GM12873 (cell line): ENCODE measurements around the gene PTPN1.

Experiments used
- TF ChIP-seq, protein P1 (sequence below): IDR thresholded peaks from 2 replicates; pipeline ENCODE4 v1.5.1; 2012; ENCODE audit warnings: low read depth, mild to moderate bottlenecking, moderate library complexity, low read length, control low read depth; ENCODE audit not compliant: insufficient read depth; ENCODE audit errors: missing control alignments

The PTPN1 gene

DNA sequence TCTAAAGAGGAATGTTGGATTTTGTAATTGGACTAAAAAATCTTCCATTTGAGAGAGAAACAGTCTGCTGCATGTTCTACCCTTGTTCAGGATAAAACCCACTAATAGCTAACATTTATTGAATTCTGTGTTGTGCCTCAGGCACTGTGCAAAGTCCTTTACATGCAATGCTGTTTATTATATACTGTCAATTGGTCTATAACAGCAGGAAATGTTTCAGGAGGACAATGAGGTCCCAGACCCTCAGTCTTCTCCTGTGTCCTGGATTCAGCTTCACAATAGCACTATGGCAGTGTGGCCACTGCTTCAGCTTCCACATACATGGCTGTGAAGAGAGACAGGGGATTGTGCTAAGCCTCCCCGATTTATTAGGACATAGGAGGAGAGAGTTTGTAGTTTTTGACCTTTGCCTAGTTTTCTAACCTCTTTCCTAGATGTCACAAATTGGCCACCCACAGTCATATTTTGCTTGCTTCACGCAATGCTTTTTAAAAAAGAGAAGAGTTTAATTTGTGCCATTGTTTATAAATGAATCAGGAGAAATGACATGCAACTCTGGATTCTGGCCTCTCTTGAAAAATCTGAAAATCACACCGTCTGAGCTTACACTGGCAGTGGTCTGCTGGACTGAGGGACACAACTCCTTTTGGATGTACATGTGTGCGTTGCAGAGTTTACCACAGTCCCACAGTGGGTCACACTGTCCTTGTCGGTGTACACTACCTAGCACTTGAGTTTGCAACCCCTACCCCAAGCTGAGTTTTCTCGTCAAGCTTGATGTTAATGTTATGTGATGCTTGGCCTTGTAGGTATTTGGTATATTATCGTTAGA lies 11.3 kb downstream of the PTPN1 start:
- TF ChIP-seq, protein P1, sequence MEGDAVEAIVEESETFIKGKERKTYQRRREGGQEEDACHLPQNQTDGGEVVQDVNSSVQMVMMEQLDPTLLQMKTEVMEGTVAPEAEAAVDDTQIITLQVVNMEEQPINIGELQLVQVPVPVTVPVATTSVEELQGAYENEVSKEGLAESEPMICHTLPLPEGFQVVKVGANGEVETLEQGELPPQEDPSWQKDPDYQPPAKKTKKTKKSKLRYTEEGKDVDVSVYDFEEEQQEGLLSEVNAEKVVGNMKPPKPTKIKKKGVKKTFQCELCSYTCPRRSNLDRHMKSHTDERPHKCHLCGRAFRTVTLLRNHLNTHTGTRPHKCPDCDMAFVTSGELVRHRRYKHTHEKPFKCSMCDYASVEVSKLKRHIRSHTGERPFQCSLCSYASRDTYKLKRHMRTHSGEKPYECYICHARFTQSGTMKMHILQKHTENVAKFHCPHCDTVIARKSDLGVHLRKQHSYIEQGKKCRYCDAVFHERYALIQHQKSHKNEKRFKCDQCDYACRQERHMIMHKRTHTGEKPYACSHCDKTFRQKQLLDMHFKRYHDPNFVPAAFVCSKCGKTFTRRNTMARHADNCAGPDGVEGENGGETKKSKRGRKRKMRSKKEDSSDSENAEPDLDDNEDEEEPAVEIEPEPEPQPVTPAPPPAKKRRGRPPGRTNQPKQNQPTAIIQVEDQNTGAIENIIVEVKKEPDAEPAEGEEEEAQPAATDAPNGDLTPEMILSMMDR: no peak

DNA sequence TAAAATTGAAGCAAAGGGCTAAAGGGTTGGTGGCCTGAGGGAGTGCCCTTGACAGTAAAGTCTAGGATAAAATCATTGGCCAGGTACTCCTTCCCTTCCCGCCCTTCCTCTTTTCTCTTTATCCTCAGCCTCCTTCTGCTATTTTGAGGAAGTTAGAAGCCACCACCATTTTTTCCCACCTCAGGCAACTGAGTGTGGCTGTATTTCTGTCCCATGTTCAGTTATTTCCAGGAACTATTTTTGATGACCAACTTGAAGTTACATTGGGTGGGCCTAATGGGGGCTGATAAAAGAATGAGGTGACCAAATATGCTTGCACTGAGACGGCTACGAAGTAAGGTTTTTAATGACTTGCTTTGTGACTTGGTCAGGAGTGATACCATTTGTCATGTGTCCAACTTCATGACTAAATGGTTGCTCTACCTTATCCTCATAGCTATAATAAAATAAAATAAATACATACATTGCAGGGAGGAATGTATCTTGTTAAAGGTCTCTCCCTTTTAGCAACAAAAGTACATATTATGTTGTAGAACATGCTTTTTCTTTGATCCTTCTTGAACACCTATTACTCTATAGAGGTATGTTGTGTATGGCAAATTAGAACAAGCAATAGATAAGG lies 12.0 kb downstream of the PTPN1 start:
- TF ChIP-seq, protein P1: no peak

DNA sequence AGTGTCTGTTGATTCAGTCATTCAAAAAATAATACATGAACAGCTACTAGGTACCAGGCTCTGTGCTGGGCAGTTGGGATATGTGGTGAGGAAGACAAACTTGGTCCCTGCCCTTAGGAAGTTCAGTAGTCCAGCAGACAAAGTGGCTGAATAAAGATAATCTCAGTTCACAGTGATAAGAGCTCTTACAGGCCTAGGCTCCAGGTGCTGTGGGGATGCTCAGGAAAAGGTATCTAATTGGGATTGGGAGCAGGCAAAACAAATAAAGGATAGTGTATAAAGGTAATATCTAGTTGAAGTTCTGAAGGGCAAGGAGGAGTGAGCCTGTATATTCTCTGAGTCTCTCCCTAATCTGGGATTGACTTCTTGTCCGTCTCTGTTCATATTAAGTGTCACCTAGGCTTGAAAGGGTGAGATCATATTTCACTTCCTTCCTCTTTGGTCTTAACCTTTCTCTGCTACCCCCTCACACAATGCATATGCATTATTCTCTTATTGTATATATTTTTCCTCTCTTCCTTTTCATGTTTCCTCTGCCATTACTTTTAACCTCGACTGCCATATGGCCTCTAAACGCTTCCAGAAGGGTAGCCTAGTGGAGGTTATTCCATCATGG lies 13.5 kb downstream of the PTPN1 start:
- TF ChIP-seq, protein P1: no peak

DNA sequence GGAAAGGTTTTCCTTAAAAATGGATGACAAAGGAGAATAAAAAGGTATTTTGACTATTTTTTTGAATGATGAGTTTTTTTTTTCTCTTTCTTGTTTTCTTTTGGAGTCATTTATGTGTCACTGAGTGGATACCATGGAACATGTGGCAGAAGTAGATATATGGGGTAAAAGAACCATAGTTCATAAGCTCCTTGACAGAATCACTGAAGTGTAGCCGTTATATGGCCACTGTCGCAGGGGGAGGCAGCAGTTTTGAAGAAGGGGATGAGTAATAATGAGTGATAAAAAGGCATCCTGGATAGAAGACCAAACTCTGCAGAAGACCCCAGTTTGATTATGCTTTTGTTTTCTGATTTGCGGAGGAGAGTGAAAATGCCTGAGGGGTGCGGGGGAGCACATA lies 15.5 kb downstream of the PTPN1 start:
- TF ChIP-seq, protein P1: no peak

DNA sequence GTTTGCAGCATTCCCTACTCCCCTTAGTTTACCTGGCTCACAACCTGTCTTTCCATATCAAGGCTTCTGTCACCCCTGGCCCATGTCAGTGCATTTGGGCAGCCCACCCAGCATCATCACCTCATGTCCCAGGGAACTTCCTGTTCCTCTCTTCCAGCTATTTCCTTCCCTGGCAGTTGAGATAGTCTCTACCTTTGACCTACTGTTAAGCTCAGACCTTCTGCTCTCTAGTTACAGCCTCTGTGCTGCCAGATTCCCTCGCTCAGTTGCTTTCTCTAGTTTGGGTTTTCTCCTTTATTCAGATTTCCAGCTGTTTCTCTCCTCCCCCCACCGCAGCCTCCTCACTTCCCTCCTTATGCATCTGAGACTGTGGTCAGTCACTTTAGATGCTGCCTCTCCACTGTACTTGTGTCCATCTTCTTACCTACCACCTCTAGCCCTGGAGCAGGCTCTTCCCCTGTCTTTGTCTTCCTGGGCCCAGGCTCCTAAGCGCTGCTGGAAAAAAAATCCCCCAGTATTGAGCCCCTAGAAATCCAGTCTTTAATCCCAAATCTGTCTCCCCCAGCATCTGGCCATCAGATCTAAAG lies 16.3 kb downstream of the PTPN1 start:
- TF ChIP-seq, protein P1: no peak

DNA sequence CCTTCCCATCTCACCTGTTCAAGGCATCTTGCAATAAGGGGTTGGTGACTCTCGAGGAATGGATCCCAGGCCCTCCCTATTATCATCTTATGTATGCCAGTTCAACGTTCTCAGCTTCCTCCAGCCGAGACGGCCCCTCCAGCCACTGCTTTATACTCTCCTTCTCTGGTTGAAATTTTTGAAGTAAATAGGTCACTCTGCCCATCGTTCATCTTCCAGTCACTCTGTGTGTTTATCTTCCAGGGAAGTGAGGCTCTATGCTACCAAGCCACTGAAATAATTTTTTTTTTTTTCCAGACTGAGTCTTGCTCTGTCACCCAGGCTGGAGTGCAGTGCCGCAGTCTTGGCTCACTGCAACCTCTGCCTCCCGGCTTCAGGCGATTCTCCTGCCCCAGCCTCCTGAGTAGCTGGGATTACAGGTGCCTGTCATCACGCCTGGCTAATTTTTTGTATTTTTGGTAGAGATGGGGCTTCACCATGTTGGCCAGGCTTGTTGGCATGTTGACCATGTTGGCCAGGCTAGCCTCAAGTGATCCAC lies 17.0 kb downstream of the PTPN1 start:
- TF ChIP-seq, protein P1: no peak

DNA sequence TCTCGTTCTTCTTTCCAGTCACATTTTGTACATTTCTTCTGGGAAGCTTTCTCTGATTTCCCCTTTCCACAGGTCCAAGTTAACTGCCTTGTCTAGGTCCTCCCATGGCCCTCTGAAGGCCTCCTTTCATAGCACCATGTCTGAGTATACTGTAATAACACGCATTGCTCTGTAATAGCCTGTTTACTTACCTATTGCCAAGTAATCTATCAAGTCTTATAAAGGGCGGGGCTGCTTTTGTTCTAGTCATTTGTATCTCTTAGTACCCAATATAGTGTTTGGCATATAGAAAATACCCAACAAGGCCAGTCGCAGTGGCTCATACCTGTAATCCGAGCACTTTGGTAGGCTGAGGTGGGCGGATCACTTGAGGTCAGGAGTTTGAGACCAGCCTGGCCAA lies 17.9 kb downstream of the PTPN1 start:
- TF ChIP-seq, protein P1: no peak
